GM19023 (cell line): ENCODE measurements around the gene REPS1.

Source experiments
- ATAC-seq: cut with Tn5 transposase; IDR thresholded peaks from one replicate; pipeline ENCODE4 v1.9.1; 2021; ENCODE audit warnings: mild to moderate bottlenecking, moderate library complexity; ENCODE audit not compliant: unreplicated experiment

REPS1 gene

DNA sequence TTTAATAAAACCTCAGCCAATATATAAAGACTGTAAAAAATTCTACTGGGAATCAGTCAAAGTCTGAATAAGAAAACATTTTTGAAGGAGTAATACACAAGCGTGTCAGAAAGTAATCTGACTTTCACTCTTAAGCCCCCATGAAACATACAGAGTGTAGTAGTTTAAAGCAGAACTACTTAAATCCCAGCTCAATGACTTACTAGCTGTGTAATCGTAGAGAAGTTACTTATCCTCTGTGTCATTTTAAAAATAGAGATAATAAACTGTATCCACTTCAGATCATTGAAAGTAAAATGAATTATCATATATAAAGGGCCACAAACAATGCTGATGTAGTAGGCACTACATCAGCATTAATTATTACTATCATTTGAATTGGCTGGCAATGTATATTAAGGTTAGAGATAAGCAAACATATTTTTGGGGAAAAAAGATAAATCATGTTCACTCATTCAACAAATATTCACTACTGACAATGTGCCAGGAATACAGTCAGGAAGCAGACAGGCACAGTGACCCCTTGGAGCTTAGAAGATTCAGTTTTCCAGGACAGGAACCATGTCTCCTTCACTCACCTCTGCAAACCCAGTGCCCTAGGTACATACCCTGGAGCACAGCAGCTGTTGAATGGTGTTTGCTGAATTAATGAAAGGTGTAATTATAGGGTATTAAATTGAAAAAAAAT lies 14.4 kb downstream of the REPS1 start:
- ATAC-seq, result no peak

DNA sequence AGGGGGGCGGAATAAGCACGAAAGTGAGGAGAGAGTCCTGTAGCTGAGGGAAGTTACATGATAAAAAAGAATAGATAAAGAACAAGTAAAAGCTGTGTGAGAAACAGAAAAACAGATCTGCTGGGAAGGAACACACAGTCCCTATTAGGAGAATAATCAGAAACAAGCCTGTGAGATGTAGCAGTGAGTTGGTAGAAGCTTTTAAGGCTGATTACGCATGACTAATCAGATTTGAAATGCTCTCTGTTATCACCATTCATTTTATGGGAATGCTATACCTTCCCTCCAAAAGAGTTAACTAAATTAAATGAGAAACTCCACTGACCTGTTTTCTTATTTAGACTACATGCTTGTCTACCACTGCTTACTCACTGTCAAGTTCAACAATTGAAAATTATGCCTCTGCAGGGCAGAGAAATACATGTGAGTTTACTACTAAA lies 15.8 kb downstream of the REPS1 start:
- ATAC-seq, result no peak

GRCh38 chr6:138971601-138972000 lies 16.5 kb downstream of the REPS1 start:
- no peak for ATAC-seq

- no peak for ATAC-seq
Observed at GRCh38 chr6:138970856-138971425, 17.1 kb downstream of the REPS1 start.

GRCh38 chr6:138970159-138970558 lies 17.9 kb downstream of the REPS1 start:
- no peak for ATAC-seq

GRCh38 chr6:138966870-138967269 lies 21.2 kb downstream of the REPS1 start:
- ATAC-seq, result no peak

- no peak for ATAC-seq
Observed at GRCh38 chr6:138965971-138966370, 22.1 kb downstream of the REPS1 start.

- no peak for ATAC-seq
Observed at GRCh38 chr6:138965291-138965874, 22.7 kb downstream of the REPS1 start.

GRCh38 chr6:138964012-138964411 lies 24.0 kb downstream of the REPS1 start:
- no peak for ATAC-seq

GRCh38 chr6:138963531-138963930 lies 24.5 kb downstream of the REPS1 start:
- ATAC-seq, result no peak

DNA sequence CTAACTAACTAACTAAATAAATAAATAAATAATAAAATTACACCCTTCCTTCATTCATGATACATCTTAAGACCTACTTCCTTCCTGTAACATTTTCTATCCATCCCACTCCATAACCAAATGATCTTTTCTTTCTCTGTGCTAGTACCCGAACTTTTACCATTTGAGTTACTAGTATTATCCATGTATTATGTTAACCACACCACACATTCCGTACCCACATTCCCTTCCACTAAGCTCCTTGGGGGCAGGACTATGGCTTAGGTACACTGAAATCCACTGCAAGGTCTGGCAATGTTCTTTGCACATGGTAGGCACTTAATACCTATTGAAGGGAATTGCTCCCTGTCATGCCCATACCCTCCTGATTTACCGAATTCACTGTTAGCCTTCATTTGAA lies 24.9 kb downstream of the REPS1 start:
- ATAC-seq, result no peak

GRCh38 chr6:138959521-138959920 lies 28.5 kb downstream of the REPS1 start:
- ATAC-seq, result no peak

DNA sequence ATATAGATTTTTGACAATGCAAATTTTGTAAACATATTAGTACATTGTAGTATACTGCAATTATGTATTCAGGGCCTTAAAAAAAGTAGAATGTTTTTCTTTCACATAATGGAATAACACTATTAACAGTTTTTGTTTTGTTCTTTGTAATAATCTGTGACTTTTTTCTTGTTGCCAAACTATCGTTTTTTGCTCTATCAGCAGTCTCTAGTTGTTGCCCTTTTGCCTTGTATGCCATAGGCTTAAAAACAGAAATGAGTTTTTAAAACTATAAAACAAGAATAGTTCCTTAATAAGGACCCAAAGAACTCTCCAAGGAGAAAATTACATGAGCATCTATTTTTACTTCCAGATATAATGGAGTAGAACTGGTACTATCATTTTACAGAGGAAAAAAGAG lies 29.5 kb downstream of the REPS1 start:
- no peak for ATAC-seq

DNA sequence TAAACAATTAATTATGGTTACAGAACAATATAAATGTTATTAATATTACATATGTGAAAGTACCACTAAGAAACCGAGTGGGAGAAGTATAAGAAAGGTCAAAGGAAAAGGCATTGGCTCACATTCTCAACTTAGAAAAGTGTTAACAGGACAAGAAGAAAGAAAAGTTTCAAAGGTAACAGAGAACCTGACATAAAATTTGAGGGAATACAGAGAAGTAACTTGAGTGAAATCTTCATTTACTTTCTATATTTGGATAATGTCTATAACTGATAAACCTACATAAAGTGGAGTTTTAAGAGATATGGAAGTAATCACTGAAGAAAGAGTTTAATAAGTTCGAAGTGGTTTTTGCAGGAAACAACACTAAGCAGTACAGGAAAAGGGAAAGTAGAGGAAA lies 30.1 kb downstream of the REPS1 start:
- ATAC-seq, result no peak

DNA sequence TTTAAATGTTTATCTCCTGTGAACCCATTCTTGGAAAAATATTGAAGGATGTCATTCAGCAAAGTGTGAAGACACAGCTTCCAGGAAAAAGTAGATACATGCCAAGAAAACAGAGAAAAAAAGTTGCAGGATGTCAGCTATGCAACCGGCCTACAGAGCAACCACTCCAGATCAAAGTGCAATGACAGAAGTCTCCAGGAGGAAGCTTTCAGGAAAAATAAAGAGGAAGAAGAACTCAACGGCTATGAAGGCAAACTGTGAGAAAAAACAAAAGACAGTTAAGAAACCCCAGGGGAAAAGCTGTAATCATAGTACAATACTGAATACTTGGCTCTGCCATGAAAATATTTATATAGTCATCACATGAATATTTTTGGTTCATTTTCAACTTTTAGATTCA lies 30.6 kb downstream of the REPS1 start:
- ATAC-seq, result no peak

DNA sequence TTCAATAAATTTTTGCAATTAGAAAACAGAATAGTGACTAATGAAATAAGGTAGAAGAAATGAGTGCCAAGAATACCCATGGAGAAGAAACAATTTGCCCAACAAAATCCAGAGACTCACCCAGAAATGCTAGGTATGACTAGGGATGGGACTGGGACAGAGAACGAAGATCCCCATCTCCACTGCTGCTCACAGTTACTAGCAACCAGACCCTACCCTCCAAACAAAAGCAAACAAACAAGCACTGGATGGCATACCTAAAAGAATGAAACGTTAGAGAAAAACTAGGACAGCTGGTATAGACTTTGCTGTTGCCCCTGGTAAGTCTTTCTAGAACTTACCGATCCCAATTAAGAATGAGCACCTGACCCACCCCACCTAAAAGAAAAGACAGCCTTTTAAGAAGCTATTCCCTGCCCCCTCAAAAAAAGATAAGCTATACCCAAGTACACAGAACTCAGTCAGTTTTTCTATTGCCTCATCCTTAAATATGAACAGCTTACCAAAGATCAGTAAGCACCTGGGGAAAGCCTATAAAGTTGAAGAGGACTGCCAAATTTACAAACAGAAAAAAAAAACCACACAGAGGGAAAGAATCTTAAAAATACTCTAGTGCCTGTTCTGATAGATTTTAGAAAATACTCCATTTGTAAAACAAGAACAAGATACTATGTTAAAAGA lies 31.7 kb downstream of the REPS1 start:
- ATAC-seq, result no peak

GRCh38 chr6:138955262-138955661 lies 32.8 kb downstream of the REPS1 start:
- ATAC-seq, result no peak

- no peak for ATAC-seq
Observed at GRCh38 chr6:138953451-138953850, 34.6 kb downstream of the REPS1 start.

DNA sequence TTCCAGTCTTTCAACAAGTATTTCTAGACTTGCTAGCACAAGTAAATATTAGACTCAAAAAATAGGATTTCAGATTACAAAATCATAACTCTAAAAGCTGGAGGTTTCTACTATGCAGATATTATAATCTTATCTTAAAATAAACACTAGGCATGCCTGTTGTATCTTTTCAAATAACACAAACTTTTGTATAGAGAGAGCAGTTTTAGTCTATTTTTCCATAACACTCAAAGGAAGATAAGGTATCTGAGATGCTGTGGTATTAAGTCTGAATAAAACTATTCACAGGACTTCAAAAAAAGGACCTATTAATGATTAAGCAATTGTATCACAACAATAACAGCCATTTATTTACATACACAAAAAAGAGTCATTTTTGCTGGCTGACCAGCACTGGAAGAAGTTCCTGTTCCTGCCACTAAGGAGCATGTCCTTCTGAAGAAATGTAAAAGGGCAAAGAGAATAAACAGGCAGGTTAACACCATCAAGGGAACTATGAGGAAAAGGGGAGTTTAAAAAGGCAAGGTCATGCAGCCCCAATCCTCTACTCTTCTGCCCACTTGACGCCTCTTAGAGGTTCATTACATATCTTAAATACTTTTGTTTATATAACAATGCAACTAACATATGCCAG lies 39.4 kb downstream of the REPS1 start:
- no peak for ATAC-seq

- no peak for ATAC-seq
Observed at GRCh38 chr6:138948004-138948403, 40.0 kb downstream of the REPS1 start.

DNA sequence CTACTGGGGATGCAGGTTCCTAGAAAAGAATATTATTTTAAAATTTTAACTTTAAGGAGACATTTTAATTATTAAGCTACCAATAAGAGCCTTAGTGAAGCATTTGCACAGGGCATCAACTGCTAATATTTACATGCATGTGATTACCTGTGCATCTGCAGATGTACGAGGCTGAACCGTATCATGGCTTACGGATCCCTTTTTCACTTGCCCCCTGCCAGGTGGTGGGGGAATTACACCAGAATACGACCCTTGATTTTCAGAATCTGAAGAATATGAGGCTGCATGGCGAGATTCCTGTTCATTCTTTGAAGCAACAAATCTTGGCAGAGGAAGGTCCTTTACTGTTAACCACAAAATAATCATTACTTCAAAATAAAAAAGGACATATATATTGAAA lies 42.7 kb downstream of the REPS1 start:
- no peak for ATAC-seq

DNA sequence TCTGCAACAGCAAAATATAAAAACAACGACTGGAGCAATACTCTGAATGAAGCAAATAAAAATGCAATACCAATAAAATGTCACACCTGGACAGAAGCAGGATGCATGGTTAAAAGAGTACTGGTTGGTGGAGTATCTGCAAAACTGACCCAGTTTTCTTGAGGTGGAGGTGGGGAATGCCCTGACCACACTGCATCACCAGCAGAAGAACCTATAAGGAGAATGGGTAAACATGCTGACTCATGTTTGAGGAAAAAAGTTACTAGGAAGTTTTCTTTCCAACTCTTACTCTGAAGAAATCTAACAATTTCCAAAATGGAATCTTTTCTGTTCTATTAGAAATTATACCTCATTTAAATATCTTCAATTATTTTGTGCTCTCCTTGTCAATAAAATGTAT lies 43.6 kb downstream of the REPS1 start:
- no peak for ATAC-seq
